Superior temporal gyrus (tissue), 1 donor: ENCODE data around the gene CRTC1.
"Not testable (repeated sequence)": the region's sequence is repeated elsewhere in the genome, so short reads cannot be mapped to it uniquely, and the experiment has no call there.

Experiments used
- DNase-seq: peaks from one replicate; pipeline ENCODE4 v3.0.0-alpha.2; 2016; ENCODE audit errors: extremely low spot score

CRTC1 gene

GRCh38 chr19:18730885-18731513 is 47.5 kb downstream of the CRTC1 start:
- DNase-seq = no peak

- no peak for DNase-seq
These were observed 48.1 kb downstream of the CRTC1 start for GRCh38 chr19:18731562-18732008.

- DNase-seq = no peak
These were observed 49.7 kb downstream of the CRTC1 start for GRCh38 chr19:18733196-18733647.

GRCh38 chr19:18733762-18734332 is 50.4 kb downstream of the CRTC1 start:
- DNase-seq = not testable (repeated sequence)

- no peak for DNase-seq
These were observed 51.8 kb downstream of the CRTC1 start for GRCh38 chr19:18735324-18735723.

GRCh38 chr19:18735752-18736151 is 52.3 kb downstream of the CRTC1 start:
- DNase-seq = no peak

GRCh38 chr19:18736415-18737336 is 53.2 kb downstream of the CRTC1 start:
- DNase-seq = no peak

GRCh38 chr19:18737337-18737953 is 54.0 kb downstream of the CRTC1 start:
- DNase-seq = no peak

GRCh38 chr19:18737954-18738351 is 54.5 kb downstream of the CRTC1 start:
- no peak for DNase-seq

GRCh38 chr19:18738961-18739690 is 55.6 kb downstream of the CRTC1 start:
- no peak for DNase-seq

- no peak for DNase-seq
These were observed 57.9 kb downstream of the CRTC1 start for GRCh38 chr19:18741124-18742121.

GRCh38 chr19:18742324-18742723 is 58.8 kb downstream of the CRTC1 start:
- no peak for DNase-seq

GRCh38 chr19:18742838-18743783 is 59.6 kb downstream of the CRTC1 start:
- DNase-seq = no peak

GRCh38 chr19:18743784-18744418 is 60.4 kb downstream of the CRTC1 start:
- DNase-seq = no peak

GRCh38 chr19:18745012-18745735 is 61.7 kb downstream of the CRTC1 start:
- no peak for DNase-seq

- DNase-seq = no peak
These were observed 62.5 kb downstream of the CRTC1 start for GRCh38 chr19:18745931-18746330.

GRCh38 chr19:18746401-18747325 is 63.2 kb downstream of the CRTC1 start:
- DNase-seq = no peak
